HG02943 (cell line): Measurements from ENCODE around the gene STT3B.

Source experiments
- ATAC-seq: cut with Tn5 transposase; IDR thresholded peaks from one replicate; pipeline ENCODE4 v1.9.1; 2021; ENCODE audit warnings: mild to moderate bottlenecking, low read depth, moderate library complexity; ENCODE audit not compliant: unreplicated experiment

STT3B gene

DNA sequence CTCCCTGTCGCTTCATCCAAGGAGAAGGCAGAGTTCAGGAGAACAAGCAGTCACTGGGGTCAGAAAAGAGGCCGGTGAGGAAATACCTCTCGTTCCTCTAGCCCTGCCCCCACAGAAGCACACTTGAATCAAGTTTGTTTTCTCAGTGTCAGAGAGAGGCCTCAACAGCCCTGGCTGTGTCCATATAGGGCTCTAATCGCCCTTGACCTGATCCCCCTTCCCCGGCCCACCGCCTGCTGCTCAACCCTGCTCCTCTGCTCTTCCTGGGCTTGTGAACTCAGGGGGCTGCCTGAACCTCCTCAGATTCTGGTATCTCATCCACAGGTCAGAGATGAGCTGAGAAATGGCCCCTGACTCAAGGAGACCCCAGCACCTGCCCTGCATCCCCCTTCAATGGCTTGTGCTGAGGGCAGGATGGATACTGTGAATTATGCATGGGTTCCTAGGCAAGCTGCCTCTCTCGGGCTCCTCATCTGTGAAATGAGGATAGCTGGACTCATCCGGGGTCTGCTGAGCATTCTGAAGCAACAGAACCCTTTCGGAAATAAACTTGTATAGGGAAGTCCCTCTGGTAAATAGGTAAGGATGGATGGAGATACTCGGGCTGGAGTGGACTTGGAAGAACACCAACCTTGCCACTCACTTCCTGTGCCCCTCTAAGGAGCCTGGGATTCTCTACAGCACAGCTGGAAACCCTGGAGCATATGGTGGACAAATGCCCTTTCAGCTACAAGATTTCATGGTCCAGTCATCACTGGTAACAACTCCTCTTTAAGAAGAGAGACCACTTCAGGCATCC, 147.5 kb downstream of the STT3B start:
- ATAC-seq = no peak
